Stimulated activated CD8-positive, alpha-beta memory T cell treated with anti-CD3 and anti-CD28 coated beads, Interleukin-15, amount 100 ng/mL, for 4 hours (primary cell): ENCODE data around the gene ADA.
"Not testable (repeated sequence)": the region's sequence is repeated elsewhere in the genome, so short reads cannot be mapped to it uniquely, and the experiment has no call there.

ENCODE experiments used
- DNase-seq, 2 donors: peaks; one replicate each; pipeline ENCODE4 v3.0.0-alpha.2; 2020; ENCODE audit warnings: low read depth in 2 of 2

ADA gene

GRCh38 chr20:44651684-44652423, at the start of gene ADA:
ADA (minus strand) TSS chr20:44651699; CDS start chr20:44651607, 92 bp downstream.
- DNase-seq = no peak

- DNase-seq = no peak
Measured at GRCh38 chr20:44700306-44700705, 48.8 kb upstream of the ADA start.

GRCh38 chr20:44698351-44698750, 46.9 kb upstream of the ADA start:
- DNase-seq = no peak

- not testable (repeated sequence) for DNase-seq
Measured at GRCh38 chr20:44697041-44697440, 45.5 kb upstream of the ADA start.

- DNase-seq = no peak
Measured at GRCh38 chr20:44696315-44696714, 44.8 kb upstream of the ADA start.

GRCh38 chr20:44695674-44696300, 44.3 kb upstream of the ADA start:
- no peak for DNase-seq

- no peak for DNase-seq
Measured at GRCh38 chr20:44695295-44695673, 43.8 kb upstream of the ADA start.

- DNase-seq = no peak
Measured at GRCh38 chr20:44694159-44694558, 42.7 kb upstream of the ADA start.

- no peak for DNase-seq
Measured at GRCh38 chr20:44693627-44694026, 42.1 kb upstream of the ADA start.

- DNase-seq = no peak
Measured at GRCh38 chr20:44692932-44693480, 41.5 kb upstream of the ADA start.

- no peak for DNase-seq
Measured at GRCh38 chr20:44691424-44692423, 40.2 kb upstream of the ADA start.

- no peak for DNase-seq
Measured at GRCh38 chr20:44690781-44691423, 39.4 kb upstream of the ADA start.

- DNase-seq = no peak
Measured at GRCh38 chr20:44689809-44690208, 38.3 kb upstream of the ADA start.

GRCh38 chr20:44688053-44688625, 36.6 kb upstream of the ADA start:
- DNase-seq = no peak

- DNase-seq = no peak
Measured at GRCh38 chr20:44686934-44687333, 35.4 kb upstream of the ADA start.

GRCh38 chr20:44684047-44684967, 32.8 kb upstream of the ADA start:
- DNase-seq = no peak

- peak; percentile 16 to 25 for DNase-seq
Measured at GRCh38 chr20:44683263-44684046, 32.0 kb upstream of the ADA start.

GRCh38 chr20:44681796-44682566, 30.5 kb upstream of the ADA start:
- DNase-seq = no peak
